ENCODE results near the gene IFNA4. TPM values are rescaled to one million over a fixed set of nuclear protein-coding genes. Genes with fewer than 3 reads are reported as not detected.
"Not testable (repeated sequence)": the region's sequence is repeated elsewhere in the genome, so short reads cannot be mapped to it uniquely, and the experiment has no call there.

Gene IFNA4
- total and polyA plus RNA-seq, 8 donors, result not detected

DNA sequence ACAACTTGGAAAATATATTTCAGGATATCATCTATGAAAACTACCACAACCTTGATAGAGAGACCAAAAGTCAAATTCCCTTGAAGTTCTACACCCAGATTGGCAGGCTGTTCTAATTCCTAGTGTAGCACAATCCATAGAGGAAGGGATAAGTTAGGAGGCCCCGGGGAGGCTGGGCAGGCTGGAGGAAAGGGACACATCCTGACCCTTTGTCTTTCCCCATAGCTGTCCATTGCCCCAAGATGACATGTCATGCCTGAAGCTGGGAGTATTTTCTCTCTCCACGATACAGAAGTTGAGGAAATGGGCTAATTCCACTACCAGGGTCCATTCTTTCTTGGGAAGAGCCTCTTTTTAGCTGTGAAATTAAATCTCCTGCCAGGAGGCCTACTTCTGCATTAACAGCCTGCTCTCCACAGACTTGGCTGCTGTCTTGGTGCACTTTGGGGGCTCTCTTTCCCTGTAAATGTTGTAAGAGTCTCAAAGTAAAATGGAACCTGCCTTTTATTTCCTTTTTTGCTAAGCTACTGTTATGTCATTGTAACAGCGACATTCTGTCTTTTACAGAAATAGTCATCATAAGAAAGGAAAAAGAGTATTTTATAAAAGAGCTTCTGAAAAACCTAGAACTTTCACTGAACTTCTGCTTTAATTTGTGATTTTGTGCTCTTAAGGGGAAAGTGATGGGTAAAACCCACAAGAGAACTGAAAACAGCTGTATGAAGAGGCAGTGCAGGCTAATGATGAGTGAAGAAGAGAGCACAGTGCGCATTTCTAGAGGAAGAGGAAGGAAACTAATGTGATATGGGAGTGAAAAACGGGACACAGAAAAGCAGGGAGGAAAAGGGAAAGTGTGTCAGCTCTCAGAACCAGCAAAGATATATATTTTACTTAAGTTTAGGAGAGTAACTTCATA, 26.3 kb upstream of the IFNA4 start:
- H3K27ac ChIP-seq; H3K4me3 ChIP-seq; H3K27me3 ChIP-seq; intact Hi-C loops (cut with DNase I); H3K36me3 ChIP-seq; H3K9me3 ChIP-seq; H3K4me1 ChIP-seq; DNase-seq: not testable (repeated sequence)
- peak; percentile 49 for ATAC-seq
- TF ChIP-seq, protein P1, sequence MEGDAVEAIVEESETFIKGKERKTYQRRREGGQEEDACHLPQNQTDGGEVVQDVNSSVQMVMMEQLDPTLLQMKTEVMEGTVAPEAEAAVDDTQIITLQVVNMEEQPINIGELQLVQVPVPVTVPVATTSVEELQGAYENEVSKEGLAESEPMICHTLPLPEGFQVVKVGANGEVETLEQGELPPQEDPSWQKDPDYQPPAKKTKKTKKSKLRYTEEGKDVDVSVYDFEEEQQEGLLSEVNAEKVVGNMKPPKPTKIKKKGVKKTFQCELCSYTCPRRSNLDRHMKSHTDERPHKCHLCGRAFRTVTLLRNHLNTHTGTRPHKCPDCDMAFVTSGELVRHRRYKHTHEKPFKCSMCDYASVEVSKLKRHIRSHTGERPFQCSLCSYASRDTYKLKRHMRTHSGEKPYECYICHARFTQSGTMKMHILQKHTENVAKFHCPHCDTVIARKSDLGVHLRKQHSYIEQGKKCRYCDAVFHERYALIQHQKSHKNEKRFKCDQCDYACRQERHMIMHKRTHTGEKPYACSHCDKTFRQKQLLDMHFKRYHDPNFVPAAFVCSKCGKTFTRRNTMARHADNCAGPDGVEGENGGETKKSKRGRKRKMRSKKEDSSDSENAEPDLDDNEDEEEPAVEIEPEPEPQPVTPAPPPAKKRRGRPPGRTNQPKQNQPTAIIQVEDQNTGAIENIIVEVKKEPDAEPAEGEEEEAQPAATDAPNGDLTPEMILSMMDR (IDR thresholded peaks at IDR 0.05), result peak; percentile 11 to 44

DNA sequence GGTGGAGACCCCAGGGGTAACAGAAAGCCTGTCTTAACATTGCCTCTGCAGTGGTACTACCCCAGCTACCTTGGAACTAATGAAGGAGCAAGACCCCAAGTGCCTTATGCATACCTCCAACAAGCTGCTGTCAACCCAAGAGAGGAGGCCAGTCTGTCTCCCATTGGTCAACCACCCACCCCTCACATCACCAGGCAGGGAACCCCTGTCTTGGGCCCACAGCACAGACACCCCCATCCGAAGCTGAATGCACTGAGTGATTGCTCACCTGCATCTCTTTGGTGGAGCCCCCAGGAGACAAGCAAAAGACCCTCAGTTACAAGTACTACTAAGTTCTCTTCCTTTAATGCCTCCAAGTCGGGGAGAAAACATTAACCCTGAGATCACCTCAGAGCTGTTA, 24.8 kb upstream of the IFNA4 start:
- H3K27me3 ChIP-seq; H3K9me3 ChIP-seq; H3K27ac ChIP-seq; H3K36me3 ChIP-seq; DNase-seq; H3K4me1 ChIP-seq; ATAC-seq; H3K4me3 ChIP-seq; intact Hi-C loops (cut with DNase I): not testable (repeated sequence)

DNA sequence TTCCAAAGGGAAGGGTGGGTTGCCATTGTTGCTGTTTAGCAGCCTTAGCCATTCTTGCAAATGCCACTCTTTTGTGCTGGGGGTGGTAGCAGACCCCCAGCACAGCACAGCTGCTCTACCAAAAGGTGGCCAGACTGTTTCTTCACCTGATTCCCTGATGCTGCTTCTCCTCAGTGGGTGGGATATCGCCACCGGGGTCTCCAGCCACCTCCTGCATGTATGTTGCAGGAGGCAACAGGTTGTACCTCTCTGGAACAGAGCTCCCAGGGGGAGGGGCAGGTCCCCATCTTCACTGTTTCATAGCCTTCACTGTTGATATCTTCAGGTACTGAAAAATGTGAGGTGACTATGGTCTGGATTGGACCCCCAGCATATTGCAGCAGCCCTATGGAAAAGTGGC, 23.4 kb upstream of the IFNA4 start:
- H3K9me3 ChIP-seq; ATAC-seq; DNase-seq; H3K4me1 ChIP-seq; H3K36me3 ChIP-seq; H3K4me3 ChIP-seq; H3K27ac ChIP-seq; H3K27me3 ChIP-seq; intact Hi-C loops (cut with DNase I): not testable (repeated sequence)

DNA sequence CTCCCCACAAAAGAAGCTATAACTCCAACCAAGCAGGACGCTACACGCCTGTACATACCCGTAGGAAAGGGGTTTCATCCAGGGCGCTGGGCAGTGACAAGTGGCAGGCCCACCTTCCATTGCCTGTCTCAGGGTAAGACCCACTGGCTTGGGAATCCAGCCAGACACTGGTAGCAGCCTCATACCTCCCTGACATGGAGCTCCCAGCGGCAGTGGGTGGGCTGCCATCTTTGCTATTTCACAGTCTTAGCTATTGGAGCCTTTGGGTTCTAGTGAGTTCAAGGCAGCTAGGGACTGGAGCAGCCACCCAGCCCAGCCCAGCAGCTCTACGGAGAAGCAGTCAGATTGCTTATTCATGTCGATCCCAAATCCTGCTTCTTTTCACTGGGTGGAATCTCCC, 22.9 kb upstream of the IFNA4 start:
- Histone ChIP-seq H3K4me1 (no peaks in the 10 kb centered on the region), H3K27ac (no peak overlapping the region), H3K27me3 (no peaks in the 10 kb centered on the region), H3K9me3 (no peaks in the 10 kb centered on the region), H3K36me3 (no peaks in the 10 kb centered on the region), H3K4me3 (no peak overlapping the region)
- DNase-seq, result peak in 1 of 4 donors; percentile 32
- TF ChIP-seq, protein P1 (IDR thresholded peaks at IDR 0.05), result no peak
- no peak for ATAC-seq
- intact Hi-C loops (cut with DNase I), result no loop called here

DNA sequence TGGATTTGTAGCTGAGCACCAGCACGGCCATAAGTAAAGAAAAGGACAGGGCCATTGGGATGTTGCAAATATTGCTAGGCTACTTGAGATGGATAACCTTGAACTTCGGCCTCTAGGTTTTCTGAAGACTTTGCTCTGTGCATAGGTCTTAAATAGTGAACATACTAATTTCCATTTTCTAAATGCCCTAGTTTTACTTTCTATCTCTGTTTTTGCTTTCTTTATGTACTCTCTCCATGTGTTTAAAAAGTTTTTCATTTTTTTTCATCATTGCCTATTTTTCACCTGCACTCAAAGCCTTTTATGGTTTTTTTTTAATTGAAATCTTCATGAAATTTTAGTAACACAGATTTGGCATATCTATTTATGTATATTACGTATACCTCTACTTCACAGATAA, 19.7 kb upstream of the IFNA4 start, which contains the start of gene IFNA10:
IFNA10 (minus strand) TSS at position 101 of the 400 bp plus-strand sequence; CDS start at position 55, 46 bp downstream.
- H3K4me1 ChIP-seq; intact Hi-C loops (cut with DNase I); DNase-seq; H3K27ac ChIP-seq; H3K27me3 ChIP-seq; H3K4me3 ChIP-seq; ATAC-seq; H3K9me3 ChIP-seq; H3K36me3 ChIP-seq: not testable (repeated sequence)

DNA sequence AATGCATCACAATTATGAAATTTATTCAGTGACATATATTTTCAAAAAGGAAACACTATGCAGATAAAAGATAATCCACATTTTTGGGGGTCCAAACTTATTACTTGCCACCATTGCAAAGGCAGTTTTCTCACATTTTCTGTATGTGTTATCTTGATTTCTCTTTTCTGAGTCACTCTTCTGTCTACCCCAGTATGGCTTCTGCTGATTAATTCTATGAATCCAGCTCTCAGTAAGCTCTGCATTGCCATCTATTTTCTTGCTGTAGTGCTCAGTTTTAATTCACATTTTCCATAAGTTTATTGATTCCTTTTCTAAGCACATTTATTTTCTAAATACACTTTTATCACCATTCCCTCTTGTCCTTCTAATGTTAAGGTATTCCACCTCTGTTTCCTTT, 17.8 kb upstream of the IFNA4 start:
- intact Hi-C loops (cut with DNase I), result no loop called here
- DNase-seq, result no peak
- ATAC-seq, result no peak

DNA sequence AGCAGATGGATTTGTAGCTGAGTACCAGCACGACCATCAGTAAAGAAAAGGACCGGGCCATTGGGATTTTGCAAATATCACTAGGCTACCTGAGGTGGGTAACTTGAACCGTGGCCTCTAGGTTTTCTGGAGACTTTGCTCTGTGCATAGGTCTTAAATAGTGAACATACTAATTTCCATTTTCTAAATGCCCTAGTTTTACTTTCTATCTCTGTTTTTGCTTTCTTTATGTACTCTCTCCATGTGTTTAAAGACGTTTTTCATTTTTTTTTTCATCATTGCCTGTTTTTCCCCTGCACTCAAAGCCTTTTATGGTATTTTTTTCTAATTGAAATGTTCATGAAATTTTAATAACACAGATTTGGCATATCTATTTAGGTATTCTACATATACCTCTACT, 14.7 kb upstream of the IFNA4 start, which contains the start of gene IFNA7:
IFNA7 (minus strand) TSS at position 101 of the 400 bp plus-strand sequence; CDS start at position 61, 40 bp downstream.
- H3K4me1 ChIP-seq; intact Hi-C loops (cut with DNase I); H3K9me3 ChIP-seq; H3K36me3 ChIP-seq; H3K27me3 ChIP-seq; H3K4me3 ChIP-seq; ATAC-seq; H3K27ac ChIP-seq; DNase-seq: not testable (repeated sequence)

More for the DNA sequence above, 17.8 kb upstream of the IFNA4 start:
- no peaks in the 10 kb centered on the region for H3K36me3 ChIP-seq
- H3K4me3 ChIP-seq, result no peak overlapping the region
- no peak overlapping the region for H3K27ac ChIP-seq
- no peaks in the 10 kb centered on the region for H3K27me3 ChIP-seq
- H3K9me3 ChIP-seq, result peaks cover 0 to 3% of the 10 kb centered on the region in 2 donors
- no peaks in the 10 kb centered on the region for H3K4me1 ChIP-seq
- TF ChIP-seq, protein P1 (IDR thresholded peaks at IDR 0.05), result no peak
